Right atrium auricular region (tissue), 2 donors: ENCODE measurements around the gene MLLT3. TPM values are rescaled to one million over a fixed set of nuclear protein-coding genes. Genes with fewer than 3 reads are reported as not detected.

ENCODE experiments used
- DNase-seq: peaks from one replicate; pipeline ENCODE4 v3.0.0-alpha.2; 2019; ENCODE audit warnings: low spot score
- H3K27ac ChIP-seq, 2 donors: fragments of 200-600 bp; sonication (generic); 1 replicate in 1 of 2; 2 replicates in 1 of 2; pipeline ENCODE4 v1.5.1; 2016 to 2019
- H3K27me3 ChIP-seq, 2 donors: fragments of 200-600 bp; sonication (generic); one replicate each; pipeline versions ENCODE4 v1.5.1 to v1.6.0; 2017 to 2019
- H3K36me3 ChIP-seq: fragments of 200-600 bp; sonication (generic); one replicate; pipeline ENCODE4 v1.5.1; 2016
- H3K4me1 ChIP-seq, 2 donors: fragments of 200-600 bp; sonication (generic); one replicate each; pipeline versions ENCODE4 v1.5.1 to v1.6.0; 2017 to 2019
- H3K4me3 ChIP-seq, 2 donors: fragments of 200-600 bp; sonication (generic); 1 replicate in 1 of 2; 2 replicates in 1 of 2; pipeline ENCODE4 v1.5.1; 2017 to 2019; ENCODE audit warnings: mild to moderate bottlenecking in 1 of 2, moderate library complexity in 1 of 2
- H3K9me3 ChIP-seq, 2 donors: fragments of 200-600 bp; sonication (generic); one replicate each; pipeline ENCODE4 v1.5.1; 2019
- total RNA-seq, 2 donors: library from RNA; depleted of rRNA; stranded (reverse); fragments of >200 nt; gene quantifications; one replicate each; pipeline ENCODE4 v1.1.0, GENCODE V29; 2016
- TF ChIP-seq, protein P1 (sequence below), 2 donors: fragments of 200-600 bp; sonication (generic); IDR thresholded peaks; one replicate each; pipeline ENCODE4 v1.5.1; 2019; ENCODE audit warnings: antibody characterized with exemption in 2 of 2

The MLLT3 gene
- total RNA-seq, 2 donors from 2014 or later: 5.3 to 7.6 TPM

DNA sequence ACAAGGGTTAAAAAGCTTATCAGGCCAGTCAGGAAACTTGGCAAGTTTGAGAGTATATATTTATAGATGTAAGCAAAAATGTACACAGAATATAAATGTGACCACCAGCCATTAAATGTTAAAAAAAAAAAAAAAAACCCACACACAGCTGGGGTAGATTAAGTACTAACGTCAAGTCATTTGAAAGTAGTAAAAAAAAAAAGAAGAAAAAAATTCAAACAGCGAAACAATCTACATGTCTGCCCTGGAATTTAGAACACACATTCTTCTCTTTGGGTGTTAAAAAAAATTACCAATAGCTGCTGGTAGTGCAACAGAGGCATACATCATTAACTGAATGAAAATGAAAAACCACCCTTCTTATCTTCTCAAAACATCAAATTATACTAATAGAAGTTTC lies 269.7 kb downstream of the MLLT3 start:
- TF ChIP-seq, protein P1, sequence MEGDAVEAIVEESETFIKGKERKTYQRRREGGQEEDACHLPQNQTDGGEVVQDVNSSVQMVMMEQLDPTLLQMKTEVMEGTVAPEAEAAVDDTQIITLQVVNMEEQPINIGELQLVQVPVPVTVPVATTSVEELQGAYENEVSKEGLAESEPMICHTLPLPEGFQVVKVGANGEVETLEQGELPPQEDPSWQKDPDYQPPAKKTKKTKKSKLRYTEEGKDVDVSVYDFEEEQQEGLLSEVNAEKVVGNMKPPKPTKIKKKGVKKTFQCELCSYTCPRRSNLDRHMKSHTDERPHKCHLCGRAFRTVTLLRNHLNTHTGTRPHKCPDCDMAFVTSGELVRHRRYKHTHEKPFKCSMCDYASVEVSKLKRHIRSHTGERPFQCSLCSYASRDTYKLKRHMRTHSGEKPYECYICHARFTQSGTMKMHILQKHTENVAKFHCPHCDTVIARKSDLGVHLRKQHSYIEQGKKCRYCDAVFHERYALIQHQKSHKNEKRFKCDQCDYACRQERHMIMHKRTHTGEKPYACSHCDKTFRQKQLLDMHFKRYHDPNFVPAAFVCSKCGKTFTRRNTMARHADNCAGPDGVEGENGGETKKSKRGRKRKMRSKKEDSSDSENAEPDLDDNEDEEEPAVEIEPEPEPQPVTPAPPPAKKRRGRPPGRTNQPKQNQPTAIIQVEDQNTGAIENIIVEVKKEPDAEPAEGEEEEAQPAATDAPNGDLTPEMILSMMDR (IDR thresholded peaks at IDR 0.05): no peak
- DNase-seq: no peak

GRCh38 chr9:20351715-20352114 lies 270.6 kb downstream of the MLLT3 start:
- H3K4me3 ChIP-seq: no peak overlapping the region
- peaks cover 0 to 4% of the 10 kb centered on the region in 2 donors for H3K4me1 ChIP-seq
- no peaks in the 10 kb centered on the region for H3K9me3 ChIP-seq
- no peak overlapping the region for H3K27ac ChIP-seq
- no peak for DNase-seq
- TF ChIP-seq, protein P1 (IDR thresholded peaks at IDR 0.05): no peak
- H3K36me3 ChIP-seq: no peaks in the 10 kb centered on the region
- H3K27me3 ChIP-seq: no peaks in the 10 kb centered on the region

More for the DNA sequence above, 269.7 kb downstream of the MLLT3 start:
- Histone ChIP-seq H3K36me3 (no peaks in the 10 kb centered on the region), H3K4me1 (peaks cover 0 to 5% of the 10 kb centered on the region in 2 donors), H3K27me3 (no peaks in the 10 kb centered on the region), H3K27ac (no peak overlapping the region), H3K4me3 (no peak overlapping the region), H3K9me3 (no peaks in the 10 kb centered on the region)

DNA sequence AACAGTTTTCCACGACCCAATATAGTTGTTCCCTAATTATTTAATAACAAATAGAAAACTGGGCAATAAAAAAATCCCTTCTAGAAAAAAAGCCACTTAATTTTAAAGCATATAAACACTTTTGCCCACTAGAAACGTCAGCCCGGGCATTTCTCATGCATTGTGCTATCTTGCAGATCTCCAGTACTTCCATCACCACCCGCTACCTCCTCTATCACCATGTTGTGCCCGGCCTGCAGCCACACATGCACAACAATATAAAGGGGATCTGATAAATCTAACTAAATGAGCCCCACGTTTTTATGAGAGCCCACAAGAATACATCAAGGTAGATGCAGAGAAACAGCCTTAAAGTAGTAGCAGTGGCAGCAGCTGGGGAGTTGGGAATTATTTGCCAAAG lies 272.7 kb downstream of the MLLT3 start:
- Histone ChIP-seq H3K27ac (no peak overlapping the region), H3K4me3 (no peak overlapping the region), H3K27me3 (no peaks in the 10 kb centered on the region), H3K36me3 (no peaks in the 10 kb centered on the region), H3K4me1 (no peaks in the 10 kb centered on the region), H3K9me3 (no peaks in the 10 kb centered on the region)
- DNase-seq: no peak
- TF ChIP-seq, protein P1 (IDR thresholded peaks at IDR 0.05): no peak

DNA sequence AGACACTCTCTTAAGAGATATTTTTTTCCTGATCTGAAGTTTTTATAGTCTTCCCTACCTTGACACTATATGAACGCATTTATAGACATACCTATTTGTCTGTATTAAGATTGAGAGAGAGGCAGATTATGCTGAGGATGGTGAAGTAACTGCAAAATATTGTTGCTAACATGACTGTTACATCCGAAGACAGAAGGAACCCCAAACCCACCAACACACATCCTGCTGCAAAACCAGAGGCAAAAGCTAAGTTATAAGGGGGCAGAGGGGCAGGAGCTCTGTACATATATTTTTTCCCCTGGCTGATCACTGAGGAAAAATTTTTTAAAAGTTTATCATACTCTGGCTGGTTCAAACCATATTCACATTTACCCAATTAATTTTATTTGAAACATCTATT lies 279.0 kb downstream of the MLLT3 start:
- Histone ChIP-seq H3K27me3 (no peaks in the 10 kb centered on the region), H3K36me3 (no peaks in the 10 kb centered on the region), H3K9me3 (no peaks in the 10 kb centered on the region), H3K4me3 (no peak overlapping the region), H3K4me1 (no peaks in the 10 kb centered on the region), H3K27ac (no peak overlapping the region)
- TF ChIP-seq, protein P1 (IDR thresholded peaks at IDR 0.05): no peak
- no peak for DNase-seq

DNA sequence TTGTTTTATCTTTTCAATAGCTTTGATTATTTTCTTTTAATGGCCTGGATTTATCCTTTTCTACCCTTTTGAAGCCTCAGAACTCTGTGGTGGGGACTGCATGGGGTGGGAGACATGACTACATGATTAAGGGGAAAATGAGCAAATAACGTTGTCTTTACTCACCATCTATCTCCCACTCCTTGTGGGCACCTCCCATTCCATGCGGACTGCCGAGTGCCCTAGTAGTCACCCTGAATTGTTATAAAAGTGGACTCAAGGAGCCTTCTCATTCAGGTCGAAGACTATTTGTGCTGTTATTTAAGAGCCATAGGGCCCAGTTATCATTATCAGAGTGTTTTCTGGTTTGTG lies 281.8 kb downstream of the MLLT3 start:
- no peaks in the 10 kb centered on the region for H3K27me3 ChIP-seq
- no peaks in the 10 kb centered on the region for H3K36me3 ChIP-seq
- TF ChIP-seq, protein P1 (IDR thresholded peaks at IDR 0.05): no peak

DNA sequence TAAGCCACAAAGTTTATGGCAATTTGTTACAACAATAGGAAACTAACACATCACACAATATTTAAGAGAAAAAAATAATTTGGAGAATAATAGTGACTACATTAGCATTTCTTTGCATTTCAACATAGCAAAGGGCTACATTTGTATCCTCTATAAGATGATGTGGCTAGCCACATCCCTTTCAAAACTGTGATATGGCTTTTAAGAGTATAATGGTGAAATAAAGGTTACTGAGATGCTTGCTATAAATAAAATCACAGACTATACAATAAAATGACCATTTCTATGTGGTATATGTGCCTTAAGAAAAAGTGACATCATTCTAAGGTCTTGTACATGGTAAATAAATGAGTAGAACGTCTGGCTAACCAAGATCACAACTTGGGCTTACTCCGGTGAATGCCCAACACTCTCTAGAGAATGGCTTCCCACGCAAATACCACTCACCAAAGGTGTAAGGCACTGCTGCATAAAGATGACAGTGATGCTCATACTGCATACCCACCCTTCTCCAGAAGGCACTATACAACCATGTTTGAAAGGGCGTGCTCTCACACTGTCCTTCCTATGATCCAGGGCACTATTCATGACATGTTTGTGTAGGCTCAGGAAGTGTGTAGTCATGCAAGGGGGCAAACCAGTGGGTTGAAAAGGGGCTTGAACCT lies 286.5 kb downstream of the MLLT3 start:
- Histone ChIP-seq H3K27me3 (no peaks in the 10 kb centered on the region), H3K36me3 (no peaks in the 10 kb centered on the region), H3K9me3 (no peaks in the 10 kb centered on the region), H3K4me1 (no peaks in the 10 kb centered on the region), H3K4me3 (no peak overlapping the region), H3K27ac (no peak overlapping the region)
- no peak for DNase-seq
- TF ChIP-seq, protein P1 (IDR thresholded peaks at IDR 0.05): no peak

More for the DNA sequence above, 281.8 kb downstream of the MLLT3 start:
- Histone ChIP-seq H3K4me1 (no peaks in the 10 kb centered on the region), H3K9me3 (no peaks in the 10 kb centered on the region), H3K27ac (no peak overlapping the region), H3K4me3 (no peak overlapping the region)
- DNase-seq: no peak
